ENCODE results near the gene ABTB2.

DNA sequence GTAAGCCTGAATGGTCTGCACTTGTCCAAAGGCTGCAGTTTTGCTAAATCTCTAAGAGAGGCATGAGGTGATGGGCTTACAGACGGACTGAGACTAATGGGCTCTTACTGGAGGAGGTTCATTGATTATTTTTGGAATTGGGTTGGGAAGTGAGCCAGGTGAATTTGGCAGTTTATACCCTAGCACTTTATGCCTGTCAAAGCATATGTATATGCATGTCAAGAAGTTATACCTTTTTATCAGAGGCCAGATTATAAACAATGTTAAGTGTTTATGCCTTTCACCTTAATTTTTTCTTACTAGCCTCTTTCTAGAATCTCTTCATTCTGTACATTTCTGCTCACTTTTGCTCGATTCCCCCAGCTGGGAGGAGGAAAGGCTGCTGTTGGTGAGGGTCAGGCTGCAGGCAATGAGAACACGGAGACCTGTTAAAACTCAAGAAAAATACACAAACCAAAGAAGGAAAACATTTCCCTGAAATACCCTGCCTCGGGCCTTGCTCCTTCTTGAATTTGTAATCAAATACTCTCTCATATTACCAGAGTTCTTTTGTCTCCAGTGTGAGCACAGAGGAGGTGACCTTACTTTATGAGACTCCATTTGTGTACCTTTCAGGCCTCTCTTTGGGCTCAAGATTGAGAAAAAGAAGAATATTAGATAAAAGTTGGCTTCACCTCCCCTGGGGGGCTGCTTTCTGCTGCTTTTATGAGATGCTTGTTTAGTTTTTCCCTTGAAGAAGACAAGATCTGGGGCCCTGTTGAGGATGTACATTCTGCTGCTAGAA is 232.7 kb downstream of the ABTB2 start:
- TF ChIP-seq EZH2 (IDR thresholded peaks at IDR 0.05; ENCODE audit: low read depth, low read length, severe bottlenecking) (no peak), GABPA (IDR thresholded peaks at IDR 0.05; ENCODE audit: borderline replicate concordance, insufficient read depth, low read length) (no peak), MAFK (IDR thresholded peaks at IDR 0.05; ENCODE audit: low read depth, low read length) (no peak), SRF (IDR thresholded peaks at IDR 0.05; ENCODE audit: low read depth, low read length) (no peak), HDAC6 (IDR thresholded peaks at IDR 0.05; ENCODE audit: low read depth, low read length) (no peak), FOSL1 (IDR thresholded peaks at IDR 0.05; ENCODE audit: insufficient read depth, low read depth, low read length) (no peak), TAF1 (IDR thresholded peaks at IDR 0.05; ENCODE audit: low read depth, low read length) (no peak), YY1 (IDR thresholded peaks at IDR 0.05; ENCODE audit: low read depth, low read length) (no peak), TCF12 (IDR thresholded peaks at IDR 0.05; ENCODE audit: low read depth, low read length) (no peak)
- TF ChIP-seq, protein P1, sequence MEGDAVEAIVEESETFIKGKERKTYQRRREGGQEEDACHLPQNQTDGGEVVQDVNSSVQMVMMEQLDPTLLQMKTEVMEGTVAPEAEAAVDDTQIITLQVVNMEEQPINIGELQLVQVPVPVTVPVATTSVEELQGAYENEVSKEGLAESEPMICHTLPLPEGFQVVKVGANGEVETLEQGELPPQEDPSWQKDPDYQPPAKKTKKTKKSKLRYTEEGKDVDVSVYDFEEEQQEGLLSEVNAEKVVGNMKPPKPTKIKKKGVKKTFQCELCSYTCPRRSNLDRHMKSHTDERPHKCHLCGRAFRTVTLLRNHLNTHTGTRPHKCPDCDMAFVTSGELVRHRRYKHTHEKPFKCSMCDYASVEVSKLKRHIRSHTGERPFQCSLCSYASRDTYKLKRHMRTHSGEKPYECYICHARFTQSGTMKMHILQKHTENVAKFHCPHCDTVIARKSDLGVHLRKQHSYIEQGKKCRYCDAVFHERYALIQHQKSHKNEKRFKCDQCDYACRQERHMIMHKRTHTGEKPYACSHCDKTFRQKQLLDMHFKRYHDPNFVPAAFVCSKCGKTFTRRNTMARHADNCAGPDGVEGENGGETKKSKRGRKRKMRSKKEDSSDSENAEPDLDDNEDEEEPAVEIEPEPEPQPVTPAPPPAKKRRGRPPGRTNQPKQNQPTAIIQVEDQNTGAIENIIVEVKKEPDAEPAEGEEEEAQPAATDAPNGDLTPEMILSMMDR (IDR thresholded peaks at IDR 0.05; ENCODE audit: control extremely low read depth in 1 of 3, insufficient read depth in 1 of 3, low read depth in 1 of 3, low read length in 3 of 3) = no peak
